Left ventricle myocardium inferior (tissue), 1 donor: ENCODE results near the gene GSG1L. TPM values are rescaled to one million over a fixed set of nuclear protein-coding genes. Genes with fewer than 3 reads are reported as not detected.

Source experiments
- DNase-seq: peaks from one replicate; pipeline ENCODE4 v3.0.0-alpha.2; 2020
- H3K27ac ChIP-seq: fragments of 200-600 bp; replicated peaks from 2 replicates; pipeline ENCODE4 v1.8.0; 2021
- H3K27me3 ChIP-seq: fragments of 200-600 bp; 2 replicates; pipeline ENCODE4 v1.8.0; 2021; ENCODE audit warnings: low read depth
- H3K36me3 ChIP-seq: fragments of 200-600 bp; 2 replicates; pipeline ENCODE4 v1.8.0; 2021
- H3K4me1 ChIP-seq: fragments of 200-600 bp; 2 replicates; pipeline ENCODE4 v1.8.0; 2021
- H3K4me3 ChIP-seq: fragments of 200-600 bp; 2 replicates; pipeline ENCODE4 v1.8.0; 2021; ENCODE audit warnings: mild to moderate bottlenecking, moderate library complexity
- H3K9me3 ChIP-seq: fragments of 200-600 bp; replicated peaks from 2 replicates; pipeline ENCODE4 v1.8.0; 2021
- CTCF ChIP-seq: fragments of 200-600 bp; IDR thresholded peaks from 2 replicates; pipeline ENCODE4 v1.8.0; 2021; ENCODE audit warnings: antibody characterized with exemption, mild to moderate bottlenecking, borderline replicate concordance
- intact Hi-C: fragments of 100-400 bp; cut with micrococcal nuclease; formaldehyde crosslinking; loops from one replicate; pipeline ENCODE4 v1.11.0; 2022
- total RNA-seq: library from RNA; stranded (reverse); fragmentation: NEBNext Ultra II Directional; extraction: Animal tissue kit (Norgen Biotek cat#: 25700); gene quantifications from one replicate; pipeline ENCODE4 v1.2.1, GENCODE V29; 2021
- donor health status: DM: no; HTN: yes; CAD: no; lungs with severe emphysema.

GSG1L gene
- total RNA-seq, 1 donor from 2014 or later: 3.4 TPM

GRCh38 chr16:27927266-27927901, 136.1 kb downstream of the GSG1L start:
- DNase-seq: no peak
- H3K4me3 ChIP-seq: no peak overlapping the region
- H3K4me1 ChIP-seq: no peaks in the 10 kb centered on the region
- no peaks in the 10 kb centered on the region for H3K36me3 ChIP-seq
- intact Hi-C loops: no loop called here
- H3K27ac ChIP-seq: no peak overlapping the region
- peaks cover 68% of the 10 kb centered on the region for H3K27me3 ChIP-seq
- TF ChIP-seq CTCF: no peak
- peaks cover 3% of the 10 kb centered on the region for H3K9me3 ChIP-seq

- no peaks in the 10 kb centered on the region for H3K9me3 ChIP-seq
- no peak overlapping the region for H3K27ac ChIP-seq
- H3K27me3 ChIP-seq: peaks cover 85% of the 10 kb centered on the region
- H3K36me3 ChIP-seq: no peaks in the 10 kb centered on the region
- H3K4me1 ChIP-seq: no peaks in the 10 kb centered on the region
- intact Hi-C loops: no loop called here
- no peak for TF ChIP-seq CTCF
- DNase-seq: no peak
- no peak overlapping the region for H3K4me3 ChIP-seq
Observed at GRCh38 chr16:27925612-27926011, 137.9 kb downstream of the GSG1L start.

- Histone ChIP-seq H3K4me3 (no peak overlapping the region), H3K4me1 (no peaks in the 10 kb centered on the region), H3K27me3 (peaks cover 85% of the 10 kb centered on the region), H3K36me3 (no peaks in the 10 kb centered on the region), H3K9me3 (no peaks in the 10 kb centered on the region), H3K27ac (no peak overlapping the region)
- intact Hi-C loops: no loop called here
- no peak for TF ChIP-seq CTCF
- DNase-seq: no peak
Observed at GRCh38 chr16:27924411-27925118, 138.9 kb downstream of the GSG1L start.

- H3K4me1 ChIP-seq: no peaks in the 10 kb centered on the region
- H3K27me3 ChIP-seq: peaks cover 85% of the 10 kb centered on the region
- H3K36me3 ChIP-seq: no peaks in the 10 kb centered on the region
- intact Hi-C loops: no loop called here
- no peak for DNase-seq
- H3K4me3 ChIP-seq: no peak overlapping the region
- no peak overlapping the region for H3K27ac ChIP-seq
- no peak for TF ChIP-seq CTCF
- H3K9me3 ChIP-seq: no peaks in the 10 kb centered on the region
Observed at GRCh38 chr16:27923751-27924150, 139.8 kb downstream of the GSG1L start.

- H3K9me3 ChIP-seq: no peaks in the 10 kb centered on the region
- no peaks in the 10 kb centered on the region for H3K4me1 ChIP-seq
- H3K27me3 ChIP-seq: peaks cover 85% of the 10 kb centered on the region
- H3K36me3 ChIP-seq: no peaks in the 10 kb centered on the region
- no peak for TF ChIP-seq CTCF
- no peak for DNase-seq
- intact Hi-C loops: no loop called here
- no peak overlapping the region for H3K4me3 ChIP-seq
- H3K27ac ChIP-seq: no peak overlapping the region
Observed at GRCh38 chr16:27922433-27922832, 141.1 kb downstream of the GSG1L start.
